Adrenal gland (tissue), 5 donors: ENCODE results near the gene AADACL4.

Experiments used
- POLR2A ChIP-seq, 2 donors: fragments of 450-650 bp; IDR thresholded peaks; one replicate each; pipeline ENCODE4 v1.6.1; 2017; ENCODE audit warnings: antibody characterized with exemption in 2 of 2, mild to moderate bottlenecking in 2 of 2, moderate library complexity in 1 of 2
- TF ChIP-seq, protein P1 (sequence below), 6 experiments: fragments of 450-650 bp in 4 of 6; fragments of 200-600 bp in 2 of 6; sonication (generic) in 1 of 6; IDR thresholded peaks; 1 replicate in 5 of 6; 2 replicates in 1 of 6; pipeline versions ENCODE4 v1.5.1 to v1.8.0; 2016 to 2021; ENCODE audit warnings: antibody characterized with exemption in 6 of 6, mild to moderate bottlenecking in 2 of 6, moderate library complexity in 1 of 6
- donor health status: DM: no; HTN: no; CAD: no.

DNA sequence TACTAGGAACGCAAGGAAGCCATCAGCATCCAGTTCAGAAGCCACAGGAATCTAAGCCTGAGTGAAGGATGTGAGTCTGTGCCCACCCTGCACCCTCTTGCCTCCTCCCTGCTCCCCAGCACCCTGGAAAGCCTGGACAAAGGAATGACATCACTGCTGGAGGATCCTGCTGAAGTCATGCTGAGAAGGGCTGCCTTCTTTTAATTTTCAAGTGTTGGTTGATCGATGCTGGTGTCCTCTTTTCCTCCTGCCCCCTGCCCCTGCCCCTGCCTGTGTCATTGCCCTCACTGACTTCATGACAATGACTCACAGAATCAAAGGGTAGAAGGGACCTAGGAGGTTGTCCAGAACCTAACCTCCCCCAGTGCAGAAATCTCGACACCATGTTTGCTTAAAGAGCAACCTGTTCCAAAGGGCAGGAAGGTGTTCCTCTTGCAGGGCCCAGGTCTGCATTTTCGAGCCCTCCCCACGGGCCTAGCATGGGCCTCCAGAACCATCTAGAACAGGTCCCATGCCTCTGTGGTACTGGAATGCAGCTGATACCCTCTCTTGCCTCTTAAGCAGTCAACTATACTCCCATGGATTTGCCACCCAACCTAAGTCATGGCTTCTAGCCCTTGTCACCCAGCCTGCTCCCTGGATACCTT lies 35.5 kb upstream of the AADACL4 start:
- TF ChIP-seq, protein P1, sequence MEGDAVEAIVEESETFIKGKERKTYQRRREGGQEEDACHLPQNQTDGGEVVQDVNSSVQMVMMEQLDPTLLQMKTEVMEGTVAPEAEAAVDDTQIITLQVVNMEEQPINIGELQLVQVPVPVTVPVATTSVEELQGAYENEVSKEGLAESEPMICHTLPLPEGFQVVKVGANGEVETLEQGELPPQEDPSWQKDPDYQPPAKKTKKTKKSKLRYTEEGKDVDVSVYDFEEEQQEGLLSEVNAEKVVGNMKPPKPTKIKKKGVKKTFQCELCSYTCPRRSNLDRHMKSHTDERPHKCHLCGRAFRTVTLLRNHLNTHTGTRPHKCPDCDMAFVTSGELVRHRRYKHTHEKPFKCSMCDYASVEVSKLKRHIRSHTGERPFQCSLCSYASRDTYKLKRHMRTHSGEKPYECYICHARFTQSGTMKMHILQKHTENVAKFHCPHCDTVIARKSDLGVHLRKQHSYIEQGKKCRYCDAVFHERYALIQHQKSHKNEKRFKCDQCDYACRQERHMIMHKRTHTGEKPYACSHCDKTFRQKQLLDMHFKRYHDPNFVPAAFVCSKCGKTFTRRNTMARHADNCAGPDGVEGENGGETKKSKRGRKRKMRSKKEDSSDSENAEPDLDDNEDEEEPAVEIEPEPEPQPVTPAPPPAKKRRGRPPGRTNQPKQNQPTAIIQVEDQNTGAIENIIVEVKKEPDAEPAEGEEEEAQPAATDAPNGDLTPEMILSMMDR (IDR thresholded peaks at IDR 0.05), result no peak
- TF ChIP-seq POLR2A (IDR thresholded peaks at IDR 0.05), result no peak
